ENCODE data around the gene PCDHGA12. TPM values are rescaled to one million over a fixed set of nuclear protein-coding genes. Genes with fewer than 3 reads are reported as not detected.

PCDHGA12 gene
- polyA plus RNA-seq, 1 experiment, result 7.9 TPM

- no peaks in the 10 kb centered on the region for H3K27me3 ChIP-seq (ENCODE audit: control insufficient read depth, insufficient read depth, low read length)
- peak; percentile 64 for DNase-seq (ENCODE audit: low read depth)
- TF ChIP-seq, protein P1, sequence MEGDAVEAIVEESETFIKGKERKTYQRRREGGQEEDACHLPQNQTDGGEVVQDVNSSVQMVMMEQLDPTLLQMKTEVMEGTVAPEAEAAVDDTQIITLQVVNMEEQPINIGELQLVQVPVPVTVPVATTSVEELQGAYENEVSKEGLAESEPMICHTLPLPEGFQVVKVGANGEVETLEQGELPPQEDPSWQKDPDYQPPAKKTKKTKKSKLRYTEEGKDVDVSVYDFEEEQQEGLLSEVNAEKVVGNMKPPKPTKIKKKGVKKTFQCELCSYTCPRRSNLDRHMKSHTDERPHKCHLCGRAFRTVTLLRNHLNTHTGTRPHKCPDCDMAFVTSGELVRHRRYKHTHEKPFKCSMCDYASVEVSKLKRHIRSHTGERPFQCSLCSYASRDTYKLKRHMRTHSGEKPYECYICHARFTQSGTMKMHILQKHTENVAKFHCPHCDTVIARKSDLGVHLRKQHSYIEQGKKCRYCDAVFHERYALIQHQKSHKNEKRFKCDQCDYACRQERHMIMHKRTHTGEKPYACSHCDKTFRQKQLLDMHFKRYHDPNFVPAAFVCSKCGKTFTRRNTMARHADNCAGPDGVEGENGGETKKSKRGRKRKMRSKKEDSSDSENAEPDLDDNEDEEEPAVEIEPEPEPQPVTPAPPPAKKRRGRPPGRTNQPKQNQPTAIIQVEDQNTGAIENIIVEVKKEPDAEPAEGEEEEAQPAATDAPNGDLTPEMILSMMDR (IDR thresholded peaks at IDR 0.05; ENCODE audit: insufficient read depth, low read depth, low read length), result 0 out of 2 replicates have a peak, but pooled peaks have one; percentile 12
- ChIA-PET CTCF (interaction anchor here (0.7 to 4.9 kb wide), 17 partner anchors 11 to 88 kb away, joined by 3 to 46 read pairs (median 5); partner anchors contain the start of genes PCDHGA11, PCDHGB5, PCDHGB7 and PCDHGC5), POLR2A (interaction anchor here (0.6 to 1.1 kb wide), 3 partner anchors 10 to 82 kb away, joined by 3 to 4 read pairs (median 4); partner anchors contain the start of gene PCDHGC5)
- no peaks in the 10 kb centered on the region for H3K36me3 ChIP-seq (ENCODE audit: control insufficient read depth, insufficient read depth, low read length)
- H3K4me3 ChIP-seq (ENCODE audit: low read depth, low read length), result peak within 1 kb of the TSS; percentile 53
Observed at GRCh38 chr5:141475625-141476131, 45.4 kb downstream of the PCDHGA12 start, which contains the start of gene PCDHGC3. Gene PCDHGC3, plus strand, starts transcription at chr5:141475966. Its CDS starts 151 bp downstream, at chr5:141476117.

DNA sequence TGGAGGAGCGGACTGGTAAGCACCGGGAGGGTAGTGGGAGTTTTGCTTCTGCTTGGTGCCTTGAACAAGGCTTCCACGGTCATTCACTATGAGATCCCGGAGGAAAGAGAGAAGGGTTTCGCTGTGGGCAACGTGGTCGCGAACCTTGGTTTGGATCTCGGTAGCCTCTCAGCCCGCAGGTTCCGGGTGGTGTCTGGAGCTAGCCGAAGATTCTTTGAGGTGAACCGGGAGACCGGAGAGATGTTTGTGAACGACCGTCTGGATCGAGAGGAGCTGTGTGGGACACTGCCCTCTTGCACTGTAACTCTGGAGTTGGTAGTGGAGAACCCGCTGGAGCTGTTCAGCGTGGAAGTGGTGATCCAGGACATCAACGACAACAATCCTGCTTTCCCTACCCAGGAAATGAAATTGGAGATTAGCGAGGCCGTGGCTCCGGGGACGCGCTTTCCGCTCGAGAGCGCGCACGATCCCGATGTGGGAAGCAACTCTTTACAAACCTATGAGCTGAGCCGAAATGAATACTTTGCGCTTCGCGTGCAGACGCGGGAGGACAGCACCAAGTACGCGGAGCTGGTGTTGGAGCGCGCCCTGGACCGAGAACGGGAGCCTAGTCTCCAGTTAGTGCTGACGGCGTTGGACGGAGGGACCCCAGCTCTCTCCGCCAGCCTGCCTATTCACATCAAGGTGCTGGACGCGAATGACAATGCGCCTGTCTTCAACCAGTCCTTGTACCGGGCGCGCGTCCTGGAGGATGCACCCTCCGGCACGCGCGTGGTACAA is 46.0 kb downstream of the PCDHGA12 start:
- no peaks in the 10 kb centered on the region for H3K27me3 ChIP-seq (ENCODE audit: control insufficient read depth, insufficient read depth, low read length)
- DNase-seq (ENCODE audit: low read depth), result peak; percentile 24
- CTCF ChIA-PET, result interaction anchor here (0.5 to 4.9 kb wide), 17 partner anchors 10 to 88 kb away, joined by 3 to 46 read pairs (median 5); partner anchors contain the start of genes PCDHGA10, PCDHGA11, PCDHGB5 and PCDHGC5
- POLR2A ChIA-PET, result interaction anchor here (0.8 to 1.1 kb wide), 3 partner anchors 13 to 81 kb away, joined by 4 to 7 read pairs (median 4); partner anchors contain the start of genes PCDHGA12 and PCDHGC5
- H3K4me3 ChIP-seq (ENCODE audit: low read depth, low read length), result peak overlapping the region; percentile 53
- H3K36me3 ChIP-seq (ENCODE audit: control insufficient read depth, insufficient read depth, low read length), result no peaks in the 10 kb centered on the region
- TF ChIP-seq, protein P1 (IDR thresholded peaks at IDR 0.05; ENCODE audit: insufficient read depth, low read depth, low read length), result no peak

GRCh38 chr5:141477044-141477575 is 46.8 kb downstream of the PCDHGA12 start:
- DNase-seq (ENCODE audit: low read depth), result no peak
- Histone ChIP-seq H3K27me3 (ENCODE audit: control insufficient read depth, insufficient read depth, low read length) (no peaks in the 10 kb centered on the region), H3K4me3 (ENCODE audit: low read depth, low read length) (peak overlapping the region; percentile 53), H3K36me3 (ENCODE audit: control insufficient read depth, insufficient read depth, low read length) (no peaks in the 10 kb centered on the region)
- POLR2A ChIA-PET, result interaction anchor here (0.8 kb wide), 1 partner anchor 47 kb away, joined by 7 read pairs; the partner anchor contains the start of gene PCDHGA12
- CTCF ChIA-PET, result interaction anchor here (0.8 to 4.9 kb wide), 16 partner anchors 10 to 81 kb away, joined by 3 to 46 read pairs (median 8); partner anchors contain the start of genes PCDHGA10, PCDHGA12, PCDHGB7 and PCDHGC5
- TF ChIP-seq, protein P1 (IDR thresholded peaks at IDR 0.05; ENCODE audit: insufficient read depth, low read depth, low read length), result no peak

- peak overlapping the region; percentile 53 for H3K4me3 ChIP-seq (ENCODE audit: low read depth, low read length)
- no peak for DNase-seq (ENCODE audit: low read depth)
- no peaks in the 10 kb centered on the region for H3K36me3 ChIP-seq (ENCODE audit: control insufficient read depth, insufficient read depth, low read length)
- ChIA-PET POLR2A (no interaction called here), CTCF (interaction anchor here (0.8 to 4.9 kb wide), 12 partner anchors 9 to 86 kb away, joined by 3 to 46 read pairs (median 6); partner anchors contain the start of genes PCDHGA12, PCDHGB7 and PCDHGC5)
- H3K27me3 ChIP-seq (ENCODE audit: control insufficient read depth, insufficient read depth, low read length), result no peaks in the 10 kb centered on the region
- TF ChIP-seq, protein P1 (IDR thresholded peaks at IDR 0.05; ENCODE audit: insufficient read depth, low read depth, low read length), result no peak
Observed at GRCh38 chr5:141477815-141478214, 47.5 kb downstream of the PCDHGA12 start.

Data from BJ (cell line).